ENCODE data around the gene NEAT1.

GRCh38 chr11:65417702-65418430, 4.7 kb upstream of the NEAT1 start:
- TF ChIP-seq, protein P1, sequence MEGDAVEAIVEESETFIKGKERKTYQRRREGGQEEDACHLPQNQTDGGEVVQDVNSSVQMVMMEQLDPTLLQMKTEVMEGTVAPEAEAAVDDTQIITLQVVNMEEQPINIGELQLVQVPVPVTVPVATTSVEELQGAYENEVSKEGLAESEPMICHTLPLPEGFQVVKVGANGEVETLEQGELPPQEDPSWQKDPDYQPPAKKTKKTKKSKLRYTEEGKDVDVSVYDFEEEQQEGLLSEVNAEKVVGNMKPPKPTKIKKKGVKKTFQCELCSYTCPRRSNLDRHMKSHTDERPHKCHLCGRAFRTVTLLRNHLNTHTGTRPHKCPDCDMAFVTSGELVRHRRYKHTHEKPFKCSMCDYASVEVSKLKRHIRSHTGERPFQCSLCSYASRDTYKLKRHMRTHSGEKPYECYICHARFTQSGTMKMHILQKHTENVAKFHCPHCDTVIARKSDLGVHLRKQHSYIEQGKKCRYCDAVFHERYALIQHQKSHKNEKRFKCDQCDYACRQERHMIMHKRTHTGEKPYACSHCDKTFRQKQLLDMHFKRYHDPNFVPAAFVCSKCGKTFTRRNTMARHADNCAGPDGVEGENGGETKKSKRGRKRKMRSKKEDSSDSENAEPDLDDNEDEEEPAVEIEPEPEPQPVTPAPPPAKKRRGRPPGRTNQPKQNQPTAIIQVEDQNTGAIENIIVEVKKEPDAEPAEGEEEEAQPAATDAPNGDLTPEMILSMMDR (IDR thresholded peaks at IDR 0.05) = no peak
- TF ChIP-seq POLR2A (IDR thresholded peaks at IDR 0.05) = peak in 1 of 4 donors; percentile 47

Data from esophagus squamous epithelium (tissue), 4 donors.